BJ (cell line): ENCODE measurements around the gene KERA. TPM values are rescaled to one million over a fixed set of nuclear protein-coding genes. Genes with fewer than 3 reads are reported as not detected.

ENCODE experiments used
- CTCF ChIA-PET: fragments of 350-600 bp; formaldehyde crosslinking; extraction: SDS; loops from one replicate; lab custom pipeline; 2021; ENCODE audit warnings: antibody characterized with exemption, inconsistent platforms; lab: Yijun Ruan, JAX
- POLR2A ChIA-PET: fragments of 300-600 bp; sonication (Branson Sonifier 250); formaldehyde crosslinking; extraction: SDS; loops from one replicate; lab custom pipeline; 2021; ENCODE audit warnings: antibody characterized with exemption; lab: Charles Lee
- DNase-seq: peaks from one replicate; pipeline ENCODE4 v3.0.0-alpha.2; 2011; ENCODE audit warnings: low read depth
- H3K27me3 ChIP-seq: 2 replicates; pipeline ENCODE4 v1.6.0; 2011; ENCODE audit warnings: low read length; ENCODE audit not compliant: control insufficient read depth, insufficient read depth
- H3K36me3 ChIP-seq: 2 replicates; pipeline ENCODE4 v1.5.1; 2011; ENCODE audit warnings: low read length; ENCODE audit not compliant: control insufficient read depth, insufficient read depth
- H3K4me3 ChIP-seq: 2 replicates; pipeline ENCODE4 v1.5.1; 2011; ENCODE audit warnings: low read depth, mild to moderate bottlenecking, control low read depth, low read length
- polyA plus RNA-seq: library from polyadenylated mRNA; depleted of rRNA; stranded (reverse); fragments of >200 nt; gene quantifications from 2 replicates; pipeline ENCODE4 v1.2.3, GENCODE V29; 2011; rRNA removed
- TF ChIP-seq, protein P1 (sequence below): IDR thresholded peaks from 2 replicates; pipeline ENCODE4 v1.5.1; 2011; ENCODE audit warnings: low read depth, mild to moderate bottlenecking, control low read depth, inconsistent platforms, low read length, moderate library complexity; ENCODE audit not compliant: insufficient read depth

The KERA gene
- polyA plus RNA-seq, 1 experiment = not detected

DNA sequence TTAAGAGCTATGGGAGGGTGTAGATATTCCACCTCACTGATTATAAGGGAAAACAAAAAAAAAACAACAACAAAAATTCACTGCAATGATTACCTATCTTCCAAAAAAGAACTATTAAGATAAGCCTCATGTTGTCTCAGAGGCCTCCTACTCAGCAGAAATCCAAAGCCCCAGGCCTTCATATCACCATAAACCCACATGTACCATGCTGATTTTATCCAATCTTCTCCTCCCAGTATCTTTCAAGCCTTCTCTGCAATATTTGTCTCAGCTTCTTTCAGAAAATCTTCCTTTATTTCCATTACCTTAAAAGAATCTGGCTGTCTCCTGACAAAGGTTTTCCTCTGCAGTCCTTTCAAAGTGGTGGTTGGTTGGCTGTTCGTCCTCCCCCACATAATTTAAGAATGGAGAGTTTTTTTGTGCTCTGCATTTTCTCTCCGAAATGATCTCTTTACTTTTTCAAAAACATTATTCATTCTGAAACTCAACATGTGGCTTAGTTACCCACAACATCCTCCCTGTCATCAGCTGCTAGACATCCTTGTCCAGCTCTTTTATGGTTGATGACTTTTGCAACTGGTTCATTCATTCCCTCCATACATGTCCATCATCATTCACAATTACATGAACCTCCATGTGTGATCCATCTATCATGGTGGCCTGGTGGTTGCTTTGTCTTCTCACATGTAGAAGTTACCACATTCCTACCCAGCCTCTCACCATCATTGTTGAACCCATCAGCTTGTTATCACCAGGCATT is 50.1 kb downstream of the KERA start:
- TF ChIP-seq, protein P1, sequence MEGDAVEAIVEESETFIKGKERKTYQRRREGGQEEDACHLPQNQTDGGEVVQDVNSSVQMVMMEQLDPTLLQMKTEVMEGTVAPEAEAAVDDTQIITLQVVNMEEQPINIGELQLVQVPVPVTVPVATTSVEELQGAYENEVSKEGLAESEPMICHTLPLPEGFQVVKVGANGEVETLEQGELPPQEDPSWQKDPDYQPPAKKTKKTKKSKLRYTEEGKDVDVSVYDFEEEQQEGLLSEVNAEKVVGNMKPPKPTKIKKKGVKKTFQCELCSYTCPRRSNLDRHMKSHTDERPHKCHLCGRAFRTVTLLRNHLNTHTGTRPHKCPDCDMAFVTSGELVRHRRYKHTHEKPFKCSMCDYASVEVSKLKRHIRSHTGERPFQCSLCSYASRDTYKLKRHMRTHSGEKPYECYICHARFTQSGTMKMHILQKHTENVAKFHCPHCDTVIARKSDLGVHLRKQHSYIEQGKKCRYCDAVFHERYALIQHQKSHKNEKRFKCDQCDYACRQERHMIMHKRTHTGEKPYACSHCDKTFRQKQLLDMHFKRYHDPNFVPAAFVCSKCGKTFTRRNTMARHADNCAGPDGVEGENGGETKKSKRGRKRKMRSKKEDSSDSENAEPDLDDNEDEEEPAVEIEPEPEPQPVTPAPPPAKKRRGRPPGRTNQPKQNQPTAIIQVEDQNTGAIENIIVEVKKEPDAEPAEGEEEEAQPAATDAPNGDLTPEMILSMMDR = no peak
- ChIA-PET CTCF (interaction anchor here (1.0 kb wide), 1 partner anchor 13 kb away, joined by 3 read pairs; no protein-coding TSS in a partner anchor), POLR2A (no interaction called here)
- H3K4me3 ChIP-seq = no peak overlapping the region
- H3K27me3 ChIP-seq = no peaks in the 10 kb centered on the region
- DNase-seq = no peak
- no peaks in the 10 kb centered on the region for H3K36me3 ChIP-seq

DNA sequence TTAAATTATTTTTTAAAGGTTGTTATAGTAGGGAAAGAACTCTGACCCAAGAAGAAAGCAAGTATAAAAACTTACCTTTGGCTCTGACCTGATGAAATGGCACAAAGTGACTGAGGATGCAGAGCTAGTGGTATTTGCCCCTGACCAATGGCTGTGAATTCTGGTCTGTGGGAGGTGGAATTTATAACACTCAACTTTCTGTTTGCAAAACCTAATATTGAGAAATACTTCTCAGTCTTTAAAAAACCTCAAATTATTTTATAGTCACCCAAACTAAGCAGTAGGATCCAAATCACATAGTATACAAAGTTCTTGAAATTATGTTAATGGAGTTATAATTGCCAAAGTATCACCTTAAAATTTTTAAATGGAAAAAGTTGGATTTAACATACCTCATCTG is 53.0 kb downstream of the KERA start, which contains the start of gene EPYC:
EPYC (minus strand) TSS at position 101 of the 400 bp plus-strand sequence. CDS start 2,407 bp downstream, outside the sequence.
- Histone ChIP-seq H3K27me3 (no peaks in the 10 kb centered on the region), H3K4me3 (no peak within 1 kb of the TSS), H3K36me3 (no peaks in the 10 kb centered on the region)
- no peak for DNase-seq
- CTCF ChIA-PET = interaction anchor here (1.3 kb wide), 1 partner anchor 18 kb away, joined by 3 read pairs; no protein-coding TSS in a partner anchor
- POLR2A ChIA-PET = no interaction called here
- TF ChIP-seq, protein P1 = no peak

DNA sequence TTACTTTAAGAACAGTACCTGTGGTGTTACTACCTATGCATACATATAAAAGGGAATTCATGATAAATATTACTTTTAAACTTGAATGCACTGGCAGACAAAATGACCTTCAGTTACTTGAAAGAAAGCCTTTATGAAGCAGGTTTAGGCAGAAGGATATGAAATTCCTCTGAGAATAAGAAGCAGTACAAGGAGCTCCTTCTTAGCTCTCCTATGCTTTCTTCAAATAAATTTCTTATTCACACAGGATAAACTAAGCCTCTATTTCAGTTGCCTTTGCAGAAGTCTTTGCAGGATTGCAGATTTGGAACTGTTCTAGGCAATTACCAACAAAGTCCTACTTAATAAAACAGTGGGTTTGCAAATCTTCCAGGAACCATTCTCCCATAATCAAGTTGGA is 54.1 kb downstream of the KERA start:
- ChIA-PET CTCF (no interaction called here), POLR2A (no interaction called here)
- no peak for DNase-seq
- Histone ChIP-seq H3K4me3 (no peak overlapping the region), H3K36me3 (no peaks in the 10 kb centered on the region), H3K27me3 (no peaks in the 10 kb centered on the region)
- TF ChIP-seq, protein P1 = no peak

DNA sequence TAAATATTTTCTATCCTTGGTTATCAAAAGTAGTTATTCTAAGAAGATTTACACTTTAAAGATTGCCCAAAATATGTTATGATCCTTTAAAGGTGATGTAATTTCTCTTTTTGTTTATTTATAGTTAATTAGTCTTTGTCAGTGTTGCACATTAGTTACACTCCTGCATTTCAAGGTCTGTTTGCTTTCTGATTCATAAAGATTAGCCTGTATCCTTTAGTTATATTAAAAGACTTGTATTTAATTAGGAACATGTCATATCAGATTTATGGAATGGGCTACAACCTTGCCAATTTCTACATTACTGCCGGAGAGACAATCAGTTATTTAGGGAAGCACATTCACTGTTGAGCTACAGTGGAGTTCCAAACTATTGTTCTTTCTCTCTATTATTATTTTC is 56.5 kb downstream of the KERA start:
- CTCF ChIA-PET = no interaction called here
- DNase-seq = no peak
- TF ChIP-seq, protein P1 = no peak
- Histone ChIP-seq H3K27me3 (no peaks in the 10 kb centered on the region), H3K4me3 (no peak overlapping the region), H3K36me3 (no peaks in the 10 kb centered on the region)
- POLR2A ChIA-PET = no interaction called here

Other genes starting within 250 kb of the KERA start
- gene CCER1, start 102.8 kb downstream of the KERA start, polyA plus RNA-seq = not detected in 2 replicates
- gene EPYC, start 53.1 kb downstream of the KERA start, polyA plus RNA-seq = 0.17 TPM in 1 of 2 replicates, not detected in the other
- gene LUM, start 53.5 kb upstream of the KERA start, polyA plus RNA-seq = 677 and 1,147 TPM in 2 replicates
- gene DCN, start 124.8 kb upstream of the KERA start, polyA plus RNA-seq = 823 and 944 TPM in 2 replicates